Panc1 (cell line): Measurements from ENCODE around the gene NCKAP1. TPM values are rescaled to one million over a fixed set of nuclear protein-coding genes. Genes with fewer than 3 reads are reported as not detected.

Source experiments
- ATAC-seq: fragments of 200-7000 bp; cut with Tn5 transposase; 2 replicates; pipeline ENCODE4 v1.9.1; 2020; ENCODE audit warnings: mild to moderate bottlenecking, moderate library complexity
- BruUV-seq: library from RNA; stranded (reverse); fragments of 400-500 nt; replicated peaks from 2 replicates; lab custom pipeline; 2021; lab: Mats Ljungman, UMichigan
- CTCF ChIA-PET: fragments of 300-600 bp; sonication (Branson Sonifier 250); formaldehyde crosslinking; loops from one replicate; lab custom pipeline; 2022; ENCODE audit warnings: antibody characterized with exemption; lab: Charles Lee
- POLR2A ChIA-PET: fragments of 300-600 bp; sonication (Branson Sonifier 250); formaldehyde crosslinking; loops from one replicate; lab custom pipeline; 2022; ENCODE audit warnings: antibody characterized with exemption; lab: Charles Lee
- DNase-seq: peaks from one replicate; pipeline ENCODE4 v3.0.0-alpha.2; 2010; ENCODE audit warnings: low read depth, low spot score
- H3K27ac ChIP-seq: 2 replicates; pipeline ENCODE4 v1.5.1; 2011; ENCODE audit warnings: mild to moderate bottlenecking, low read length, inconsistent platforms
- H3K27me3 ChIP-seq: fragments of 200-500 bp; sonication (Bioruptor generic); 2 replicates; pipeline ENCODE4 v1.6.0; 2014; ENCODE audit warnings: low read length, inconsistent platforms; ENCODE audit not compliant: control insufficient read depth, insufficient read depth
- H3K36me3 ChIP-seq: fragments of 200-500 bp; sonication (Bioruptor generic); 2 replicates; pipeline ENCODE4 v1.5.1; 2014; ENCODE audit warnings: inconsistent platforms, mild to moderate bottlenecking, low read length, moderate library complexity; ENCODE audit not compliant: control insufficient read depth, insufficient read depth
- H3K4me1 ChIP-seq: 2 replicates; pipeline ENCODE4 v1.5.1; 2011; ENCODE audit warnings: inconsistent platforms, mild to moderate bottlenecking, low read length, moderate library complexity; ENCODE audit not compliant: control insufficient read depth, insufficient read depth
- H3K4me3 ChIP-seq, 2 experiments: 2 replicates each; pipeline ENCODE4 v1.5.1; 2011 to 2012; ENCODE audit warnings: low read depth in 2 of 2, low read length in 2 of 2, mild to moderate bottlenecking in 2 of 2, inconsistent platforms in 1 of 2, moderate library complexity in 1 of 2
- H3K9me3 ChIP-seq: fragments of 200-500 bp; sonication (Bioruptor generic); 2 replicates; pipeline ENCODE4 v1.5.1; 2014; ENCODE audit warnings: low read depth, mild to moderate bottlenecking, inconsistent platforms, low read length, moderate library complexity; ENCODE audit not compliant: control insufficient read depth, insufficient read depth
- CTCF ChIP-seq: fragments of 450-650 bp; IDR thresholded peaks from 2 replicates; pipeline ENCODE4 v1.5.1; 2017; ENCODE audit warnings: mild to moderate bottlenecking
- POLR2AphosphoS5 ChIP-seq: IDR thresholded peaks from 2 replicates; pipeline ENCODE4 v1.6.1; 2012; ENCODE audit warnings: mild to moderate bottlenecking, low read depth, low read length, moderate library complexity
- REST ChIP-seq, 2 experiments: IDR thresholded peaks; 2 replicates each; pipeline ENCODE4 v1.6.1; 2011 to 2012; ENCODE audit warnings: low read depth in 2 of 2, control low read depth in 1 of 2, low read length in 1 of 2, mild to moderate bottlenecking in 1 of 2, moderate library complexity in 1 of 2; ENCODE audit not compliant: insufficient read depth in 1 of 2
- SIN3A ChIP-seq: IDR thresholded peaks from 2 replicates; pipeline ENCODE4 v1.6.1; 2012; ENCODE audit warnings: low read depth, mild to moderate bottlenecking, low read length, moderate library complexity, borderline replicate concordance; ENCODE audit not compliant: insufficient read depth
- TCF7L2 ChIP-seq: IDR thresholded peaks from 2 replicates; pipeline ENCODE4 v1.6.1; 2011; ENCODE audit warnings: mild to moderate bottlenecking, low read depth, low read length, inconsistent platforms
- in situ Hi-C: cut with HindIII; loops from 2 replicates; pipeline ENCODE4 v1.10.0; 2016; ENCODE audit warnings: low sequenced_read_pairs, low pct_unique_long_range_greater_than_20kb
- intact Hi-C: fragments of 100-400 bp; cut with micrococcal nuclease; formaldehyde crosslinking; loops from one replicate; pipeline ENCODE4 v1.10.0; 2022; ENCODE audit not compliant: unreplicated experiment
- total RNA-seq: library from RNA; stranded (reverse); gene quantifications from one replicate; pipeline ENCODE4 v1.2.1, GENCODE V29; 2021; ENCODE audit not compliant: unreplicated experiment

The NCKAP1 gene
- total RNA-seq, 1 experiment from 2014 or later, result 174 TPM

- TF ChIP-seq POLR2AphosphoS5, result no peak
- no peak for TF ChIP-seq TCF7L2
- TF ChIP-seq SIN3A, result no peak
- no peak for TF ChIP-seq REST (IDR thresholded peaks at IDR 0.05; ENCODE audit: insufficient read depth in 1 of 2, low read depth in 2 of 2, low read length in 1 of 2)
- TF ChIP-seq CTCF, result no peak
- H3K36me3 ChIP-seq, result no peaks in the 10 kb centered on the region; the same call in 1 of the 2 replicates
- no peaks in the 10 kb centered on the region for H3K9me3 ChIP-seq
- no peak overlapping the region; the same call in 1 of the 2 replicates for H3K27ac ChIP-seq
- H3K4me1 ChIP-seq, result peaks cover 40% of the 10 kb centered on the region
- no peaks in the 10 kb centered on the region for H3K27me3 ChIP-seq
- H3K4me3 ChIP-seq, result no peak overlapping the region
- no TSS peak for BruUV-seq
- no peak for ATAC-seq
- ChIA-PET POLR2A (no interaction called here), CTCF (no interaction called here)
- intact Hi-C loops, result no loop called here
- DNase-seq, result no peak
- in situ Hi-C loops, result no loop called here
These were observed 3.5 kb downstream of the NCKAP1 start for GRCh38 chr2:183034806-183035205.

- in situ Hi-C loops, result no loop called here
- intact Hi-C loops, result no loop called here
These were observed 4.3 kb downstream of the NCKAP1 start for GRCh38 chr2:183033951-183034350.

More at GRCh38 chr2:183033951-183034350, 4.3 kb downstream of the NCKAP1 start:
- DNase-seq, result no peak
- no TSS peak for BruUV-seq
- H3K4me3 ChIP-seq, result no peak overlapping the region
- H3K9me3 ChIP-seq, result no peaks in the 10 kb centered on the region
- H3K27me3 ChIP-seq, result no peaks in the 10 kb centered on the region
- ChIA-PET POLR2A (no interaction called here), CTCF (no interaction called here)
- H3K27ac ChIP-seq, result no peak overlapping the region; the same call in 1 of the 2 replicates
- TF ChIP-seq REST (IDR thresholded peaks at IDR 0.05; ENCODE audit: insufficient read depth in 1 of 2, low read depth in 2 of 2, low read length in 1 of 2) (no peak), POLR2AphosphoS5 (no peak), CTCF (no peak), TCF7L2 (no peak), SIN3A (no peak)
- ATAC-seq, result no peak
- peaks cover 37% of the 10 kb centered on the region for H3K4me1 ChIP-seq
- no peaks in the 10 kb centered on the region; the same call in 1 of the 2 replicates for H3K36me3 ChIP-seq
